CD1c-positive myeloid dendritic cell (primary cell): ENCODE results near the gene SPEM1.

Experiments
- DNase-seq: peaks from one replicate; pipeline ENCODE4 v3.0.0-alpha.2; 2016; ENCODE audit errors: extremely low spot score

The SPEM1 gene

DNA sequence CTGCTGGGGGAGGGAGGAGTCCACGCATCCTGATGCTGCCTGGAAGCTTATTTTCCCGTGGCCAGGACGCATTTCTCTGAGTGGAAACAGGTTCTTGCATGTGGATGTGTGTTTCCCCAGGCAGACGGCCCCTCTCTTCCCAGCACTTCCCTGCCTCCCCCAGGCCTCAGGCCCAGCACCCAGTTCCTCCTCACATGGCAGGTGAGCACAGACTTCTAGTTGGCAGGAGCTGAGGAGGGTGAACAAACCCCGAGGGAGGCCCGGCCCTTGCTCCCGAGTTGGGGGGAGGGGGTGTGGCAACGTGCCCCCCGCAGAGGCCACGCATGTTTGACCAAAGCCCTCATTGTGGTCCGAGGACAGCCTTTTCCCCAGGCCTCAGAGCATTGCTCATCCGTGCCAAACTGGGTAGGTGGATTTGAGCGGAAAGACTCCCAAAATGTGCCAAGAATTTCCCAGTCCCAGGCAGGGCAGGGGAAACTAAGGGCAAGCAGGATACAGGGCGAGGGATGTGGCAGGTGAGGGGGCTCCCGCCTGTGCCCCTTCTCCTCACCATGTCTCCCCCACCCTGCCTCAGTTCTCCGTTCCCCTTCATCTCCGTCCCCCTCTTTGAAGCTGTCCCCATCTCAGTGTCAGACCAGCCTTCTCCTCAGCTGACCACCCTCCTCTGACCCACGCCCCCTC is 1.5 kb upstream of the SPEM1 start:
- DNase-seq, result no peak

DNA sequence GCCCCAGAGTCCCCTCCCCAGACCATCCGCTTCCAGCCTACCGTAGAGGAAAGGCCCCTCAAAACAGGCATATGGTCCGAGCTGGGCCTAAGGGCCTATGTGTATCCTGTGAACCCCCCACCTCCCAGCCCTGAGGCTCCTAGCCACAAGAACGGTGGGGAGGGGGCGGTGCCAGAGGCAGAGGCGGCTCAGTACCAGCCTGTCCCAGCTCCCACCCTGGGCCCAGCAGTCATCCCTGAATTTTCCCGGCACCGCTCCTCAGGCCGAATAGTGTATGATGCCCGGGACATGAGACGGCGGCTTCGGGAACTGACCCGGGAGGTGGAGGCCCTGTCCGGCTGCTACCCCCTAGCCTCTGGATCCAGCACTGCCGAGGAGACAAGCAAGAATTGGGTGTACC is 1.1 kb downstream of the SPEM1 start:
- DNase-seq, result no peak

DNA sequence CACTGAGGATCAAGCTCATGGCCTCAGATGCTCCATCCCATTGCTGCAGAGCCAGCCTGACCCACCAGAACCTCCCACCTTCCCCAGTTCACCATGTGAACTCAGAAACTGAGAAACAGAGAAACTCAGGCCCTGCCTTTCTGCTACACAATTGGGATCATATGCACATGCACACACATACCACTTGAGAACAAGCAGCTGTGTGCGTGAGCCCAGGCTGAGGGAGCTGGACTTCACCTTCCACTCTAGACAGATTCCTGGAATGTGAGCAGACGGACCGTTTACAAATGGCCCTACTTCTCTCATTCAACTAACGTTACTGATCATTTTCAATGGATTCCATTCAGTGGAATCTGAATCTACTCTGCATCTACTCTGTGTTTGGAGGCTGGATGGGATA is 3.6 kb downstream of the SPEM1 start:
- DNase-seq, result no peak

DNA sequence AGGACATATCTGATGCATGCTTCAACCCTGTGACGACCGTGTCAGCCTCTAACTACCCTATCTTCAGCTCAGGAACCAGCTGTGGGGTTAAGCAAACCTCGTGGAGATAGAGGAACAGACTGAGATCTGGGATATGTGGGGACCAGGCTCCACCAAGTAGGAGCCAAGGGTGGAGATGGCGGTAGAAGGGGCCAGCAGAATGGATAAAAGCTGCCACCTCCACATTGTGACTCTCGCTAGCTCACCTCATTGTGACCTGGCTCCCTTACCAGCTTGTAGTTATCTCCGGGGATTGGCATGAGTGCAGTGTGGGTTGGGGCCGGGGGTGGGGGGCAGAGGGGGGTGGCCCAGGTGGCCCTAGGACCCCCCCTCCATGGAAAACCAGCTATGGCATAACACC is 5.2 kb downstream of the SPEM1 start, which contains the start of gene SPEM2:
Gene SPEM2 (plus strand): TSS at position 301 of the 400 bp plus-strand sequence. CDS start 73 bp downstream, at position 374.
- no peak for DNase-seq

DNA sequence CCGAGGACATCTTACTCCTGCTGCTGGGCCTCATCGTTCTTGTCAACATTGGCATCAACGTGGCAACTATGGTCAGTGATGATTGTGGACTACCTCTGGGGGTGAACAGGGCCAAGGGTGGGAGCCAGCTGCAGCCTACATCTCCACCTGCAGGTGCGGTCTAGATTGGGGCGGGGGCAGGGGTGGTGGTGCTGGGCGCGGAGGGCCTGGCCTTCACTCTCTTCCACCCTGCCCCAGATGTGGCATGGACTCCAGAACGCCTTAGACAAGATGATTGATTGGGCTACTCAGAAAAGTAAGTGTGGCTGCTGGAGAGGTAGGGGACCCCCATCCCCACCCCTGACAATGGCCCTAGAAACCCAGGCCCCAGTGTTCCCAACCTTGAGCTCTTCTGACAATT is 5.6 kb downstream of the SPEM1 start:
- DNase-seq, result no peak

DNA sequence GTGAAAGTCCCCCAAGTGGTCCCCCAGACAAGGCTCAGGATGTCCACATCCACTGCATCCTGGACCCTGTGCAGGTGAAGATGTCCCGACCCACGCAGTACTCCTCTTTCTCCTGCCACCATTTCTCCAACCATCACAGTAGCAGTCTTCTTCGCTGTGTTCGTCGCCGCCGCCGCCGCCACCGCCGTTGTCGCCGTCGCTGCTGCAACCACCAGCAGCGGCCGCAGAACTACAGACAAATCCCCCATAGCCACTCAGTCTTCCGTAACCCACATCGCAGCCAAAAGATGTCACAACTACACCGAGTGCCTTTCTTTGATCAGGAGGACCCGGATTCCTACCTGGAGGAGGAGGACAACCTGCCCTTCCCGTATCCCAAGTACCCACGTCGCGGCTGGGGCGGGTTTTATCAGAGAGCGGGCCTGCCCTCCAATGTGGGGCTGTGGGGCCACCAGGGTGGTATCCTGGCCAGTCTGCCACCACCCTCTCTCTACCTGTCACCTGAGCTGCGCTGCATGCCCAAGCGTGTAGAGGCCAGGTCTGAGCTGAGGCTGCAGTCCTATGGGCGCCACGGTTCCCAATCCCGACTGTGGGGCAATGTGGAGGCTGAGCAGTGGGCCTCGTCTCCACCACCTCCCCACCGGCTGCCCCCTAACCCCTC is 6.2 kb downstream of the SPEM1 start:
- DNase-seq, result no peak

DNA sequence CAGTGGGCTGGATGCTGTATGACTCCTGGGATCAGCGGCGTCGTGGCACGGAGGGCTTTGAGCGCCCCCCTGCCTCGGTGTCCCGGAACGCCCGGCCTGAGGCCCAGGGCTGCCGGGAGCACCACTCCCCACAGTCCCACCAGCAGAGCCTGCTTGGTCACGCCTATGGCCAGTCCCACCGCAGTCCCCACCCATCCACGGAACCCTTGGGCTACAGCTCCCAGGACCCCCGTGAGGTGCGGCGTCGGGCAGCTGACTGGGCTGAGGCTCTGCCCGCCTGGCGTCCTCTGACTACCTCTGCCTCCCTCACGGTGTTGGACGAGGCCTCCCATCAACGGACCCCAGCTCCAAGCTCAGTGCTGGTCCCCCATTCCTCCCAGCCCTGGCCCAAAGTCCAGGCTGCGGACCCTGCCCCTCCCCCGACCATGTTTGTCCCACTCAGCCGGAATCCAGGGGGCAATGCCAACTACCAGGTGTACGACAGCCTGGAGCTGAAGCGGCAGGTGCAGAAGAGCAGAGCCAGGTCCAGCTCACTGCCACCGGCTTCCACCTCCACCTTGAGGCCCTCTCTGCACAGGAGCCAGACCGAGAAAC is 6.9 kb downstream of the SPEM1 start:
- DNase-seq, result no peak

DNA sequence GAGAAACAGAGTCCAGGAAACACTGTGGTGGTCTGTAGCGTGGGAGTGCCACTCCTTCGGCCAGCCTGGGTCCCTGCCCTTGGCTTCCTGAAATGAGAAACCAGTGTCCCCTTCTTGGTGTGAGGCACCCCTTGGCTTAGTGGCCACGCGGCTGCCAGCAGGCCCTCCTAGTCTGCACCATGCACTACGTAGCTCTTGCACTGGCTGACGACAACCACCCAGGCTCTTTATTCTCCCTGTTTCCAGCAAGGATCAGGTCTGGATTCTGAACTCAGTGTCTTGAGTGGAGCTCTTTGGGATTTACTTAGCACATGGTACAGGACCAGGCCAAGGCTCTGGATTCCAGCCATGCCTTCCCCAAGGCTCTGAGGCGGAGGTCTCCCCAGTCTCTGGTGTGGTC is 7.4 kb downstream of the SPEM1 start:
- no peak for DNase-seq

DNA sequence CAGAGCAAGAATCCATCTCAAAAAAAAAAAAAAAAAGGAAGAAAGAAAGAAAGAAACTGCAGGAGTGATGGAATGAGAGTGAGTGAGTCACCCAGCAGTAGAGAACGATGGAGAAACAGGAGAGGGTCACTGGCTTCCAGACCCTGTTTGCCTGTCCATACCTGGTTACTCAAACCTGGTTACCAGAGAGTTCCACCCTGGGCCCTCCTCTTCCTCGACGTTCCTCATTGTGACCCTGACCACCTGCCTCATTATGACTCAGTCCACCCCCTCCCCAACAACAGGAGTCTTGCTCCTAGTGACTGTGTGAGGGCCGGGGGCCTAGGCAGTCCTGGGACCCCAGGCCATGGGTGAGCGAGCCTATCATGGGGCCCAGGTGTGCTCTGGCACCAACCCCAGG is 8.4 kb downstream of the SPEM1 start, which contains the start of gene SPEM3:
Gene SPEM3 (plus strand): TSS at position 301 of the 400 bp plus-strand sequence. CDS start 46 bp downstream, at position 347.
- DNase-seq, result no peak

DNA sequence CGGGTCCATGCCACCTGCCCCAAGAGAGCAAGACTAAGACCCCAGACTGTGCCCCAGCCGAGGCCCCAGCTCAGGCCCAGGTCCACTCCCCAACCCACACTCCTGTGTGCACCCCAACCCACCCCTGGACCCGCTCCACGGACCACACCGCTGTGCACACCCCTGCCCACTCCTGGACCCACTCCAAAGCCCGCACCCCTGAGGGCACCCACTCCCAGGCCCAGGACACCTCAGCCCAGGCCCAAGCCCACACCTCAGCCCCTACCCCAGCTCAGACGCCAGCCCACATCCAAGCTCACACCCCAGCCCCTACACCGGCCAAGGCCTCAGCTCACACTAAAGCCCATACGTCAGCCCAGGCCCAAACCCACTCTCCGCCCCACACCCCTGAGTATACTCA is 9.6 kb downstream of the SPEM1 start:
- DNase-seq, result no peak

DNA sequence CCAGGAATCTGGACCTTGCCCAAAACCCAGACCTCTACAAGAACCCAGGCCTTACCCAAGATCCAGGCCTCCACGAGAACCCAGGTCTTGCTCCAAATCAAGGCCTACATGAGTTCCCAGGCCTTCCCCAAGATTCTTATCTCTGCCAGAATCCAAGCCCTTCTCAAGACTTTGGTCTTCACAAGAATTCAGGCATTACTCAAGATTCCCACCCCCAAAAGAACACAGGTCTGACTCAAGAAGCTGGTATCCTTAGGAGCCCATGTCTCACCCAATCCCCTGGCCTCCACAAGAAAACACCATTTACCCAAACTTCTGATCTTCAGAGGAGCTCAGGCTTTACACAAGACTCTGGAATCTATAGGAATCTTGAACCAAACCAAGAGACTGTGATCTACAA is 11.1 kb downstream of the SPEM1 start:
- no peak for DNase-seq

DNA sequence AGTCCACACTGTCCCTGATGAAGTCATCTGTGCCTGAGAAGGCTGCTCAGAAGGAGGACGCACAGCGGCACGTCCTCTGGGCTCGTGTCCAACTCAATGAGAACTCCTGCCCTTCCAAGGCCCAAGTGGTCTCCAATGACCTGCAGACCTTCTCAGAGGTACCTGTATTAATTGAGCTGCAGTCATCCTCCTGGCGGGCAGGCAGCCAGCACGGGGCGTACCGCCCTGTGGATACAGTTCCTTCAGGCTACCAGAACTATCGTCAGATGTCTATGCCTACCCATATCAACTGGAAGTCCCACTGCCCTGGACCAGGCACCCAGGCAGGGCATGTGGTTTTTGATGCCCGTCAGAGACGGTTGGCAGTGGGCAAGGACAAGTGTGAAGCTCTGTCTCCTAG is 12.2 kb downstream of the SPEM1 start:
- no peak for DNase-seq

DNA sequence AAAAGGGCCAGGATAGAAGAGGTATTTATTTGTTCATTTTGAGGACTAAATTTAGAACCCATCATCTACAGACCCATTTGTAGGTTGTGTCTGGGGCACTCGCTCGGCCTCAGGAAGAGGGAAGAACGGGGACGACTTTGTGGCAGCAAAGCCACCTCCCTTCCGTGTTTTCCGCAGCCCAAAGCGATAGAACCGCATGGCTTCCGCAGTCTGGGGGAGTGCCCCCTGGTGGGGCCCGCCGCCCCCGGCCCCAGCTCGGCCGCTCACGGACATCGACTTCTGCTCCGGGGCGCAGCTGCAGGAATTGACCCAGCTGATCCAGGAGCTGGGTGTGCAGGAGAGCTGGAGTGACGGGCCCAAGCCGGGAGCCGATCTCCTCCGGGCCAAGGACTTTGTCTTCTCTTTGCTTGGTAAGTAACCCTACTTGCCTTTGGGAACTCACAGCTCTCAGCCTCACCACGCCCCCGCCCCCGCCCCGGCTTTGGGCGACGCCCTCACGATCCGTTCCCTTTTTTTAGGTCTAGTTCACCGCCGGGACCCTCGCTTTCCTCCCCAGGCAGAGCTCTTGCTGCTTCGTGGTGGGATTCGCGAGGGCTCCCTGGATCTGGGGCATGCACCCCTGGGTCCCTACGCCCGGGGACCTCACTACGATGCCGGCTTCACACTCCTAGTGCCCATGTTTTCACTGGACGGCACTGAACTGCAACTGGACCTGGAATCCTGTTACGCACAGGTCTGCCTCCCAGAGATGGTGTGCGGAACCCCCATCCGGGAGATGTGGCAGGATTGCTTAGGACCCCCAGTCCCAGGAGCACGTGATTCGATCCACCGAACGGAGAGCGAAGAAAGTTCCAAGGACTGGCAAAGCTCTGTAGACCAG is 15.8 kb downstream of the SPEM1 start:
- DNase-seq, result peak; percentile 78

DNA sequence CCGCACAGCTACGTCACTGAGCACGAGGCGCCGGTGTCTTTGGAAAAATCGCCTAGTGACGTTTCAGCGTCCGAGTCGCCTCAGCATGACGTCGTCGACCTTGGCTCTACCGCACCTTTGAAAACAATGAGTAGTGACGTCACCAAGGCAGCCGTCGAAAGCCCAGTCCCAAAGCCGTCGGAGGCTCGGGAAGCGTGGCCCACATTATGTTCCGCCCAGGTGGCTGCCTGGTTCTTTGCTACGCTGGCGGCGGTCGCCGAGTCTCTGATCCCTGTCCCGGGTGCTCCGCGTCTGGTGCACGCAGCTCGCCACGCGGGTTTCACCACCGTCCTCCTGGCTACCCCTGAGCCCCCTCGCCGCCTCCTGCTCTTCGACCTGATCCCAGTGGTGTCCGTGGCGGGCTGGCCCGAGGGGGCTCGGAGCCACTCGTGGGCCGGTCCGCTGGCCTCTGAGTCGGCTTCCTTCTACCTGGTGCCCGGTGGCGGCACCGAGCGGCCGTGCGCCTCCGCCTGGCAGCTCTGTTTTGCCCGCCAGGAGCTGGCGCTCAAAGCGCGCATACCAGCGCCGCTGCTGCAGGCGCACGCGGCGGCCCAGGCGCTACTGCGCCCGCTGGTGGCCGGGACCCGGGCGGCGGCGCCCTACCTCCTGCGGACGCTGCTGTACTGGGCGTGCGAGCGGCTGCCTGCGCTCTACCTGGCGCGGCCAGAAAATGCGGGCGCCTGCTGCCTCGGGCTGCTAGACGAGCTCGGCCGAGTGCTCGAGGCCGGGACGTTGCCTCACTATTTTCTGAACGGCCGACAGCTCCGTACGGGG is 16.6 kb downstream of the SPEM1 start:
- DNase-seq, result peak; percentile 90

DNA sequence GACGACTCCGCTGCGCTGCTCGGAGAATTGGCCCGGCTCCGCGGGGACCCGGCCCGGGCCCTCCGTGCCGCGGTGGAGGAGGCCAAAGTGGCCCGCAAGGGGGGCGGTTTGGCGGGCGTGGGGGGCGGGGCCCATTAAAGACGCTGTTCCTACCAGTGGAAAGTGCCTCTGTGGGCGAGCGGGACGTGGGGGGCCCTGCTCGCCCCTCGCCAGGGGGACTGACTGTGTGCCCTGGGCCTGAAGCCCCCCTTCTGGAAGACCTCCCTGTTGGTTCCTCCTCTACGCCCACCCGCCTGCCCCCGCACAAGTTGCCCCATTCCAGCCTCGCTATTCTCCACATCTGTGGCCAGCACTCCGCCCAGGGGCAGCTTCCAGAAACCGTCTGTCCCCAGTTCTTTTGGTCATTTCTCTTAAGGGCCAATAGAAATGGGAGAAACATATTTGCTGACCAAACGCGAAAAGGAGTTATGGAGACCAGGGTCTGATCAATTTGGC is 17.3 kb downstream of the SPEM1 start:
- DNase-seq, result no peak

DNA sequence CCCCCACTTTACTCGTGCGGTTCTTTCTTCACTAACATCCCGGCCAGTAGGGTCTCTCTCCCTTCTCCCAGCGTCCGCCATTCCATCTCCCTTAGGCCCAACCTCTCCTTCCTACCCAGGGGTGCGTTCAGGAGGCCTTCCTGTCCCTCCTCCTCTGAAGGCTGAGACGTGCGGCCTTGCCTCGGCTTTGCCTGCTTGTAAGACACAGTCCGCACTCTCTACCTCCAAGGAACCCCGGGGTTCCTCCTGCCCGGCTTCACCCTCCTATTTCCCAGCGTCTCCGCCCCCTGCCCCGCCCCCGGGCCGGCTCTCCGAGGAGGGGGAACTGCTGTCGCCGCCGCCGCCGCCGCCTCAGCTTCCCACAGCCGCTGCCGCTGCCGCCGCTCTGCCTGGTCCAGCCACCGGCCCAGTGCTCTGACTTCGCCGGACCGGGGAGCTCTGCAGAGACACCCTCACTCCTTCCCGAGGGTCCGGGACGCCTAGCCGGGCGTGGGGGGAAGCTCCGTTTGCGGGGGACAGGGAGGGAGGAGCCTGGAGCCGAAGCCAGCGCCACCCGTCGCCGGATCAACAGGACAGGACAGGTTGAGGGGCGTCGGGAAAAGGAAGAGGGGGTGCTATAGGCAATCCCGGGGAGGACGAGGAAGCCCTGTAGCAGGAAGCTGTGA is 18.0 kb downstream of the SPEM1 start:
- DNase-seq, result peak; percentile 71

DNA sequence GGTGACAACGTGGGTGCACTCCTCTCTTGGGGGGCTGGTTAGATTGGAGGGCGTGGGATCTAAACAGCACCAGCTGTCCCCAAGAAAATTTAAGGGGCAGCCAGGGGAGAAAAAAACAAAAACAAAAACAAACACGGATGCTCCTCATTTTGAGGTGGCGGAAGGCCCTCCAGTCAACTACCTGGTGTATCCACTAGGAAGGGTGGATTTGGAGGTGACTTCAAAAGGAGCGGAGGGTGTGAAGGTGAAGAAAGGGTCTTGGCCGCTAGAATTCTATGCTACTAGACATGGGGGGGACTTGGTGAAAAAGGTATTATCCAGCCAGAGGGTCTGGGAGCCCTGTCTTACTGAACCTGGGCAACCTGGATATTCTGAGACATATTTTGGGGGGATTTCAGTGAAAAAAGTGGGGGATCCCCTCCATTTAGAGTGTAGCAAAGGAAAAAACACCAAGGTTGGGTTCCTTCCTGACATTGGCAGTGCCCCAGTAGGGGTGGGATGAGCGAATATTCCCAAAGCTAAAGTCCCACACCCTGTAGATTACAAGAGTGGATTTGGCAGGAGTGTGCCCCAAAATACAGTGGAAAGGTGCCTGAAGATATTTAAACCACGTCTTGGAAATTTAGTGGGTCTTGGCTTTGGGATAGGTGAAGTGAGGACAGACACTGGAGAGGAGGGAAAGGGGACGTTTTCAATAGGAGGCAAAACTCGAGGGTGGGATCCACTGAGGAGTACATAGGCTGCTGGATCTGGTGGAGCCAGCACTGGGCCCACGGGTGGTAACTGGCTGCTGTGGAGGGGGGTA is 18.7 kb downstream of the SPEM1 start:
- no peak for DNase-seq

DNA sequence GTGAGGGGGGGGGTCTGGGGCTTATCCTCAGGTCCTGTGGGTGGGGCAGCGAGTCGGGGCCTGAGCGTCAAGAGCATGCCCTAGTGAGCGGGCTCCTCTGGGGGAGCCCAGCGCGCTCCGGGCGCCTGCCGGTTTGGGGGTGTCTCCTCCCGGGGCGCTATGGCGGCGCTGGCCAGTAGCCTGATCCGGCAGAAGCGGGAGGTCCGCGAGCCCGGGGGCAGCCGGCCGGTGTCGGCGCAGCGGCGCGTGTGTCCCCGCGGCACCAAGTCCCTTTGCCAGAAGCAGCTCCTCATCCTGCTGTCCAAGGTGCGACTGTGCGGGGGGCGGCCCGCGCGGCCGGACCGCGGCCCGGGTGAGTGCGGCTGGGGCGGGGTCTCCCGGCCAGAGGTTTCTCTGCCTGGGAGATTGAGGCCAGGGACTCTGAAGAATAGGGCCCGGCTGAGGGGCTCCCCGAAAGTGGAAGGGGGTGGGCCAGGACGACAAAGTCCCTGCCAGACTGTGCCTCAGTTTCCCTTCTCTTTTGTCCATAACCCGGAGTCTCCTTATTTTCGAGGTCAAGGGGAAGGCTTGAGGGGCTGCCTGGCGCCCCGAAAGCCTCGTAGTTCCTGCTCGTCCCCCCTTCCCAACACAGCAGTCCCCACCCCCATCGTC is 19.5 kb downstream of the SPEM1 start, which contains the start of gene FGF11:
Gene FGF11 (plus strand): TSS at position 51 of the 651 bp plus-strand sequence. CDS start 109 bp downstream, at position 160.
- no peak for DNase-seq
